ENCODE data around the gene CLHC1.
"Not testable (repeated sequence)": the region's sequence is repeated elsewhere in the genome, so short reads cannot be mapped to it uniquely, and the experiment has no call there.

CLHC1 gene

GRCh38 chr2:55232084-55232862 lies at the start of gene CLHC1, which contains the start of gene RPS27A:
Gene CLHC1 (minus strand): TSS chr2:55232293. CDS start chr2:55222411, 9,882 bp downstream.
Gene RPS27A (plus strand): TSS chr2:55232688. CDS start chr2:55232825, 137 bp downstream.
- no peak for TF ChIP-seq CTCF (conservative IDR thresholded peaks at IDR 0.05; ENCODE audit: low read length)
- peak within 1 kb of the TSS; percentile 97 for H3K4me3 ChIP-seq (ENCODE audit: low read length)
- peak; percentile 95 for DNase-seq (ENCODE audit: low read depth)

DNA sequence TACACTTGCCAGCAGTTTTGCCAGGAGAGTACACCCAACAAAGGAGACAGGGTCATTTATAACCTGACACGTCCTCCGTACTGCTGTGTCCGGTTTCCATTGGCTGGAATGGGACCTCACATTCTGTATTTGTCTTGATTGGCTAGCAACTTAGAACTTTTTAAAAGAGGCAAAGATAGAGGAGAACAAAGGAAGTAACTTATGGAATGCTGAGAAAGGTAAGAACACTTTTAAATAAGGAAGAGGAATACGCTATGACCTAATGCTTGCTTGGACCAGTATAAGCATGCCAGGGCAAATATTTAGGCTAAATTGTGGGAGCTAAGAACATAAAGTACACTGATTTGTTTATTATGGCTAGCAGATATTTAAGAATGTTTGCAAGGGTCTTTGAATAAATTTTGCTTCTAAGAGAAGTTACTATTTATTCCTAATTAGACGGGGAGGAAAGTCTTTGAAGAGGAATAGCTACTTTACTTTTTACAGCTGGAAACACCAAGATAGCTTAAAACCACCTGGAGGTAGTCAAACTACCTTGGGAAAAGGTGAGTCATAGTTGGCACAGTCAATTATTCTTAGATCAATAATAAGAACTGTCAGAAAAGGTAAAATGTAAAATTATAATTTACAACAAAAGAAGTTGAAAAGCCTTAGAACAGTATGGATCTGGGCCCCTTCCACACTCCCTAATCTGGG lies 48.9 kb upstream of the CLHC1 start:
- not testable (repeated sequence) for DNase-seq (ENCODE audit: low read depth); H3K4me3 ChIP-seq (ENCODE audit: low read length)

GRCh38 chr2:55279859-55280424 lies 47.8 kb upstream of the CLHC1 start:
- H3K4me3 ChIP-seq (ENCODE audit: low read length), result not testable (repeated sequence)

GRCh38 chr2:55279214-55279835 lies 47.2 kb upstream of the CLHC1 start:
- not testable (repeated sequence) for H3K4me3 ChIP-seq (ENCODE audit: low read length); DNase-seq (ENCODE audit: low read depth)

More at GRCh38 chr2:55279859-55280424, 47.8 kb upstream of the CLHC1 start:
- not testable (repeated sequence) for DNase-seq (ENCODE audit: low read depth)

GRCh38 chr2:55277310-55277709 lies 45.2 kb upstream of the CLHC1 start:
- DNase-seq (ENCODE audit: low read depth), result no peak
- TF ChIP-seq CTCF (conservative IDR thresholded peaks at IDR 0.05; ENCODE audit: low read length), result no peak
- no peak overlapping the region for H3K4me3 ChIP-seq (ENCODE audit: low read length)

DNA sequence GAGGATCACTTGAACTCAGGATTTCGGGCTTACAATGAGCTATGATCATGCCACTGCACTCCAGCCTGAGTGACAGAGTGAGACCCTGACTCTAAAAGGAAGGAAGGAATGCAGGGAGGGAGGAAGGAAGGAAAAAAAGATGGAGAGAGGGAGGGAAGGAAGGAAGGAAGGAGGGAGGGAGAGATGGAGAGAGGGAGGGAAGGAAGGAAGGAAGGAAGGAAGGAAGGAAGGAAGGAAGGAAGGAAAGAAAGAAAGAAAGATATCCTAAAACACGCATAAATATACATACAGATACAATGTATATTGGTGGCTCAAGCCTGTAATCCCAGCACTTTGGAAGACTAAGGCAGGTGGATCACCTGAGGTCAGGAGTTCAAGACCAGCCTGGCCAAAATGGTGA lies 42.3 kb upstream of the CLHC1 start:
- H3K4me3 ChIP-seq (ENCODE audit: low read length); DNase-seq (ENCODE audit: low read depth): not testable (repeated sequence)

- peak overlapping the region; percentile 99 for H3K4me3 ChIP-seq (ENCODE audit: low read length)
- no peak for TF ChIP-seq CTCF (conservative IDR thresholded peaks at IDR 0.05; ENCODE audit: low read length)
- peak; percentile 3 for DNase-seq (ENCODE audit: low read depth)
These were observed 37.5 kb upstream of the CLHC1 start for GRCh38 chr2:55269645-55269990.

- DNase-seq (ENCODE audit: low read depth), result peak; percentile 92
- no peak for TF ChIP-seq CTCF (conservative IDR thresholded peaks at IDR 0.05; ENCODE audit: low read length)
- peak within 1 kb of the TSS; percentile 99 for H3K4me3 ChIP-seq (ENCODE audit: low read length)
These were observed 37.0 kb upstream of the CLHC1 start, which contains the start of gene MTIF2 for GRCh38 chr2:55268907-55269644. Gene MTIF2 (minus strand): TSS chr2:55269231. CDS start chr2:55263858, 5,373 bp downstream.
